HepG2 (cell line): ENCODE data around the gene INSRR. TPM values are rescaled to one million over a fixed set of nuclear protein-coding genes. Genes with fewer than 3 reads are reported as not detected.

Experiments
- ASH2L ChIP-seq: fragments of 300-600, 200-600 bp; sonication (generic); IDR thresholded peaks from 2 replicates; pipeline ENCODE4 v1.7.0; 2017; ENCODE audit warnings: low read depth, mild to moderate bottlenecking, moderate library complexity, mixed read lengths, low read length; ENCODE audit not compliant: insufficient read length
- ATF3 ChIP-seq: sonication (generic); formaldehyde crosslinking; IDR thresholded peaks from 2 replicates; pipeline ENCODE4 v1.4.0; 2020; ENCODE audit warnings: missing genetic modification reagents
- EZH2 ChIP-seq: conservative IDR thresholded peaks from 2 replicates; pipeline ENCODE4 v1.6.1; 2012; ENCODE audit warnings: mild to moderate bottlenecking, low read depth, low read length, moderate library complexity
- FOSL1 ChIP-seq: sonication (generic); formaldehyde crosslinking; IDR thresholded peaks from 2 replicates; pipeline ENCODE4 v1.9.0; 2021; ENCODE audit warnings: missing genetic modification reagents, borderline replicate concordance
- FOXJ3 ChIP-seq: sonication (generic); formaldehyde crosslinking; IDR thresholded peaks from 2 replicates; pipeline ENCODE4 v1.4.0; 2020; ENCODE audit warnings: missing genetic modification reagents, mild to moderate bottlenecking, borderline replicate concordance
- FOXP4 ChIP-seq: sonication (generic); formaldehyde crosslinking; IDR thresholded peaks from 2 replicates; pipeline ENCODE4 v1.4.0; 2020; ENCODE audit warnings: missing genetic modification reagents
- GMEB1 ChIP-seq: sonication (generic); formaldehyde crosslinking; IDR thresholded peaks from 2 replicates; pipeline ENCODE4 v1.5.1; 2020; ENCODE audit warnings: missing genetic modification reagents, mild to moderate bottlenecking, borderline replicate concordance
- HIVEP1 ChIP-seq: sonication (generic); formaldehyde crosslinking; IDR thresholded peaks from 2 replicates; pipeline ENCODE4 v1.4.0; 2020; ENCODE audit warnings: mild to moderate bottlenecking, missing genetic modification reagents
- IKZF4 ChIP-seq: sonication (generic); formaldehyde crosslinking; IDR thresholded peaks from 2 replicates; pipeline ENCODE4 v1.5.1; 2020; ENCODE audit warnings: borderline replicate concordance, mild to moderate bottlenecking, low read depth, missing genetic modification reagents; ENCODE audit errors: not compliant biosample characterization
- JUNB ChIP-seq: sonication (generic); formaldehyde crosslinking; IDR thresholded peaks from 2 replicates; pipeline ENCODE4 v1.8.0; 2022; ENCODE audit warnings: missing genetic modification reagents, mild to moderate bottlenecking, borderline replicate concordance
- KAT7 ChIP-seq: IDR thresholded peaks from 2 replicates; pipeline ENCODE4 v1.6.1; 2018; ENCODE audit warnings: borderline replicate concordance, missing compliant biosample characterization
- ZIK1 ChIP-seq: sonication (generic); formaldehyde crosslinking; IDR thresholded peaks from 2 replicates; pipeline ENCODE4 v1.5.0; 2020; ENCODE audit warnings: mild to moderate bottlenecking, low read depth, missing genetic modification reagents, borderline replicate concordance
- ZNF33A ChIP-seq: sonication (generic); formaldehyde crosslinking; IDR thresholded peaks from 2 replicates; pipeline ENCODE4 v1.5.1; 2020; ENCODE audit warnings: missing genetic modification reagents, mild to moderate bottlenecking, moderate library complexity, borderline replicate concordance
- ZNF552 ChIP-seq: sonication (generic); formaldehyde crosslinking; IDR thresholded peaks from 2 replicates; pipeline ENCODE4 v1.9.0; 2022; ENCODE audit warnings: missing genetic modification reagents, mild to moderate bottlenecking, borderline replicate concordance
- ZNF773 ChIP-seq: sonication (generic); formaldehyde crosslinking; IDR thresholded peaks from 2 replicates; pipeline ENCODE4 v1.4.0; 2020; ENCODE audit warnings: missing genetic modification reagents, borderline replicate concordance
- polyA plus RNA-seq, 8 experiments: library from polyadenylated mRNA; depleted of rRNA in 3 of 8; stranded (reverse) in 7 of 8; unstranded in 1 of 8; fragments of >200 nt; fragmentation: Illumina TruSeq in 4 of 8; extraction: Trizol in 4 of 8; gene quantifications; 2 replicates each; pipeline versions ENCODE4 v1.2.1 to v1.2.3, GENCODE V29; 2011 to 2016; ENCODE audit warnings: low read depth in 4 of 8, missing spikeins in 1 of 8, mixed read lengths in 1 of 8; ENCODE audit not compliant: insufficient read depth in 1 of 8
- total RNA-seq, 5 experiments: library from RNA; depleted of rRNA; stranded (reverse); fragments of >200 nt; fragmentation: Illumina TruSeq; extraction: Trizol; gene quantifications; 2 replicates each; pipeline ENCODE4 v1.2.3, GENCODE V29; 2016; ENCODE audit warnings: low read depth in 1 of 5
- TF ChIP-seq, protein P1 (sequence below): sonication (generic); formaldehyde crosslinking; IDR thresholded peaks from 2 replicates; pipeline ENCODE4 v1.8.1; 2023; ENCODE audit warnings: mild to moderate bottlenecking, missing genetic modification reagents
- TF ChIP-seq, protein P2 (sequence below): sonication (generic); formaldehyde crosslinking; IDR thresholded peaks from 2 replicates; pipeline ENCODE4 v1.8.1; 2022; ENCODE audit warnings: mild to moderate bottlenecking, missing genetic modification reagents
- TF ChIP-seq, protein P3 (sequence below): sonication (generic); formaldehyde crosslinking; IDR thresholded peaks from 2 replicates; pipeline ENCODE4 v1.4.0; 2020; ENCODE audit warnings: missing genetic modification reagents, mild to moderate bottlenecking, borderline replicate concordance

INSRR gene
- total and polyA plus RNA-seq, 2 of the 13 experiments (the other 11 are each of a cell fraction or from before 2014, with no cell fraction given): not detected

GRCh38 chr1:156813750-156814570, 45.0 kb downstream of the INSRR start (continued):
- 0 out of 2 replicates have a peak, but pooled peaks have one; percentile 32 for TF ChIP-seq FOSL1 (CRISPR knock-in tag)
- TF ChIP-seq ATF3 (CRISPR knock-in tag): no peak
- TF ChIP-seq, protein P1, sequence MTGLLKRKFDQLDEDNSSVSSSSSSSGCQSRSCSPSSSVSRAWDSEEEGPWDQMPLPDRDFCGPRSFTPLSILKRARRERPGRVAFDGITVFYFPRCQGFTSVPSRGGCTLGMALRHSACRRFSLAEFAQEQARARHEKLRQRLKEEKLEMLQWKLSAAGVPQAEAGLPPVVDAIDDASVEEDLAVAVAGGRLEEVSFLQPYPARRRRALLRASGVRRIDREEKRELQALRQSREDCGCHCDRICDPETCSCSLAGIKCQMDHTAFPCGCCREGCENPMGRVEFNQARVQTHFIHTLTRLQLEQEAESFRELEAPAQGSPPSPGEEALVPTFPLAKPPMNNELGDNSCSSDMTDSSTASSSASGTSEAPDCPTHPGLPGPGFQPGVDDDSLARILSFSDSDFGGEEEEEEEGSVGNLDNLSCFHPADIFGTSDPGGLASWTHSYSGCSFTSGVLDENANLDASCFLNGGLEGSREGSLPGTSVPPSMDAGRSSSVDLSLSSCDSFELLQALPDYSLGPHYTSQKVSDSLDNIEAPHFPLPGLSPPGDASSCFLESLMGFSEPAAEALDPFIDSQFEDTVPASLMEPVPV (CRISPR knock-in tag): 0 out of 2 replicates have a peak, but pooled peaks have one; percentile 35
- no peak for TF ChIP-seq EZH2
- TF ChIP-seq, protein P2, sequence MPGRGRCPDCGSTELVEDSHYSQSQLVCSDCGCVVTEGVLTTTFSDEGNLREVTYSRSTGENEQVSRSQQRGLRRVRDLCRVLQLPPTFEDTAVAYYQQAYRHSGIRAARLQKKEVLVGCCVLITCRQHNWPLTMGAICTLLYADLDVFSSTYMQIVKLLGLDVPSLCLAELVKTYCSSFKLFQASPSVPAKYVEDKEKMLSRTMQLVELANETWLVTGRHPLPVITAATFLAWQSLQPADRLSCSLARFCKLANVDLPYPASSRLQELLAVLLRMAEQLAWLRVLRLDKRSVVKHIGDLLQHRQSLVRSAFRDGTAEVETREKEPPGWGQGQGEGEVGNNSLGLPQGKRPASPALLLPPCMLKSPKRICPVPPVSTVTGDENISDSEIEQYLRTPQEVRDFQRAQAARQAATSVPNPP (CRISPR knock-in tag): no peak
- no peak for TF ChIP-seq FOXJ3 (CRISPR knock-in tag)
- no peak for TF ChIP-seq JUNB (CRISPR knock-in tag)
- TF ChIP-seq ASH2L: peak; percentile 24
- TF ChIP-seq HIVEP1 (CRISPR knock-in tag): peak; percentile 47; the same call in 1 of the 2 replicates
- TF ChIP-seq ZNF33A (CRISPR knock-in tag): no peak
- TF ChIP-seq, protein P3, sequence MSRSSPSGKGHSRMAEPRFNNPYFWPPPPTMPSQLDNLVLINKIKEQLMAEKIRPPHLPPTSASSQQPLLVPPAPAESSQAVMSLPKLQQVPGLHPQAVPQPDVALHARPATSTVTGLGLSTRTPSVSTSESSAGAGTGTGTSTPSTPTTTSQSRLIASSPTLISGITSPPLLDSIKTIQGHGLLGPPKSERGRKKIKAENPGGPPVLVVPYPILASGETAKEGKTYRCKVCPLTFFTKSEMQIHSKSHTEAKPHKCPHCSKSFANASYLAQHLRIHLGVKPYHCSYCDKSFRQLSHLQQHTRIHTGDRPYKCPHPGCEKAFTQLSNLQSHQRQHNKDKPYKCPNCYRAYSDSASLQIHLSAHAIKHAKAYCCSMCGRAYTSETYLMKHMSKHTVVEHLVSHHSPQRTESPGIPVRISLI (CRISPR knock-in tag): 0 out of 2 replicates have a peak, but pooled peaks have one; percentile 47
- TF ChIP-seq ZNF773 (CRISPR knock-in tag): 0 out of 2 replicates have a peak, but pooled peaks have one; percentile 66
- TF ChIP-seq ZNF552: peak; percentile 83; the same call in 1 of the 2 replicates
- TF ChIP-seq ZIK1 (CRISPR knock-in tag): peak; percentile 88
- peak; percentile 49; the same call in 1 of the 2 replicates for TF ChIP-seq GMEB1
- TF ChIP-seq KAT7 (CRISPR knock-in tag): no peak
- 0 out of 2 replicates have a peak, but pooled peaks have one; percentile 38 for TF ChIP-seq FOXP4 (CRISPR knock-in tag)
- TF ChIP-seq IKZF4 (CRISPR knock-in tag): peak; percentile 96
